CD8-positive, alpha-beta memory T cell (primary cell): Measurements from ENCODE around the gene YJEFN3. TPM values are rescaled to one million over a fixed set of nuclear protein-coding genes. Genes with fewer than 3 reads are reported as not detected.

Experiments
- CTCF ChIA-PET: fragments of 350-600 bp; sonication (Branson Sonifier 250); formaldehyde crosslinking; loops from one replicate; lab custom pipeline; 2021; ENCODE audit warnings: antibody characterized with exemption; lab: Charles Lee
- POLR2A ChIA-PET: fragments of 350-600 bp; sonication (Branson Sonifier 250); formaldehyde crosslinking; loops from one replicate; lab custom pipeline; 2021; ENCODE audit warnings: antibody characterized with exemption; lab: Charles Lee
- DNase-seq, 5 donors: peaks; one replicate each; pipeline versions ENCODE4 v3.0.0 to v3.0.0-alpha.2; 2020 to 2022; ENCODE audit warnings: mixed read lengths in 1 of 5
- H3K27ac ChIP-seq: one replicate; pipeline ENCODE4 v1.7.0; 2013; ENCODE audit warnings: low read depth, mild to moderate bottlenecking, low read length, moderate library complexity
- H3K27me3 ChIP-seq: 2 replicates; pipeline ENCODE4 v1.7.0; 2013; ENCODE audit warnings: low read length, mild to moderate bottlenecking; ENCODE audit not compliant: insufficient read depth, poor library complexity, severe bottlenecking
- H3K36me3 ChIP-seq: 2 replicates; pipeline ENCODE4 v1.7.0; 2013; ENCODE audit warnings: mild to moderate bottlenecking, low read length, moderate library complexity; ENCODE audit not compliant: insufficient read depth
- H3K4me1 ChIP-seq: 2 replicates; pipeline ENCODE4 v1.7.0; 2013; ENCODE audit warnings: mild to moderate bottlenecking, low read length, moderate library complexity; ENCODE audit not compliant: insufficient read depth
- H3K4me3 ChIP-seq: 2 replicates; pipeline ENCODE4 v1.7.0; 2013; ENCODE audit warnings: mild to moderate bottlenecking, low read length
- H3K9me3 ChIP-seq: 2 replicates; pipeline ENCODE4 v1.7.0; 2013; ENCODE audit warnings: mild to moderate bottlenecking, low read length
- H3K27ac Mint-ChIP-seq, 8 donors: one replicate each; pipeline ENCODE4 v1.8.0; 2020 to 2021; ENCODE audit warnings: mixed read lengths in 8 of 8, mild to moderate bottlenecking in 6 of 8, inconsistent platforms in 3 of 8, moderate library complexity in 3 of 8
- H3K27me3 Mint-ChIP-seq, 2 donors: one replicate each; pipeline ENCODE4 v1.8.0; 2020 to 2021; ENCODE audit warnings: mixed read lengths in 2 of 2, mild to moderate bottlenecking in 1 of 2, moderate library complexity in 1 of 2
- H3K36me3 Mint-ChIP-seq, 3 donors: one replicate each; pipeline ENCODE4 v1.8.0; 2020 to 2021; ENCODE audit warnings: mixed read lengths in 3 of 3, inconsistent platforms in 1 of 3, mild to moderate bottlenecking in 1 of 3
- H3K4me1 Mint-ChIP-seq, 3 donors: one replicate each; pipeline ENCODE4 v1.8.0; 2020 to 2021; ENCODE audit warnings: mixed read lengths in 3 of 3, inconsistent platforms in 1 of 3, mild to moderate bottlenecking in 1 of 3
- H3K4me3 Mint-ChIP-seq, 7 donors: one replicate each; pipeline ENCODE4 v1.8.0; 2020 to 2021; ENCODE audit warnings: mixed read lengths in 7 of 7, mild to moderate bottlenecking in 6 of 7, moderate library complexity in 4 of 7, inconsistent platforms in 2 of 7
- H3K9me3 Mint-ChIP-seq, 5 donors: one replicate each; pipeline ENCODE4 v1.8.0; 2020 to 2022; ENCODE audit warnings: mixed read lengths in 5 of 5, mild to moderate bottlenecking in 3 of 5, moderate library complexity in 2 of 5, inconsistent platforms in 1 of 5
- polyA plus RNA-seq: library from polyadenylated mRNA; unstranded; fragments of 300-500 nt; fragmentation: Illumina TruSeq; gene quantifications from one replicate; pipeline ENCODE4 v1.2.3, GENCODE V29; 2021
- total RNA-seq, 2 experiments: library from RNA; stranded (reverse); gene quantifications; one replicate each; pipeline ENCODE4 v1.2.3, GENCODE V29; 2021

YJEFN3 gene
- total and polyA plus RNA-seq, 3 experiments from 2014 or later = 6.5 to 7.5 TPM; not detected in 1

DNA sequence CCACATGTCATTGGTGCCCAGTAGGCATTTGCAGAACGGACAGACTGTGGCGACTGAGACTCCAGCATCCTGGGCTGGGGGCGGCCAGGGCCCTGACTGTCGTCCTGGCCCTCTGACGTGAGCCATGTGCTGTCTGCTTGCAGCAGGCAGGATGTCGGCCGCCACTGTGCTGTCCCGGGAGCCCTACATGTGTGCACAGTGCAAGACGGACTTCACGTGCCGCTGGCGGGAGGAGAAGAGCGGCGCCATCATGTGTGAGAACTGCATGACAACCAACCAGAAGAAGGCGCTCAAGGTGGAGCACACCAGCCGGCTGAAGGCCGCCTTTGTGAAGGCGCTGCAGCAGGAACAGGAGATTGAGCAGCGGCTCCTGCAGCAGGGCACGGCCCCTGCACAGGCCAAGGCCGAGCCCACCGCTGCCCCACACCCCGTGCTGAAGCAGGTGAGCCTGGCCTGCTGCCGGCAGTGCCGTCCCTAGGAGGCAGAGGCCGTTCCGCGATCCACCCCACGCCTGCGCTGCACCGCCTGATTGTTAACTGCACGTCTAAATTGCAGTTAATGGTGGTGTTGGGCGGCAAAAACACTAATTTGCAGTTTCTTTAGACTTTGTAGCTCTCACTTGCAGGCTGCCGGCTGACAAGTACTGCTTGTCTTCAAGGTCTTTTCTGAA, 27.6 kb upstream of the YJEFN3 start:
- H3K27ac ChIP-seq = no peak overlapping the region
- Mint-ChIP-seq H3K27ac (no peak overlapping the region), H3K4me3 (no peak overlapping the region), H3K36me3 (peaks cover 0 to 98% (median 7%) of the 10 kb centered on the region in 3 donors), H3K4me1 (peaks cover 0 to 4% (median 3%) of the 10 kb centered on the region in 3 donors), H3K9me3 (no peaks in the 10 kb centered on the region), H3K27me3 (peaks cover 0 to 5% of the 10 kb centered on the region in 2 donors)
- no peak for DNase-seq
- H3K27me3 ChIP-seq = no peaks in the 10 kb centered on the region
- ChIA-PET POLR2A (interaction anchor here (0.5 to 0.6 kb wide), 2 partner anchors 9 to 128 kb away, joined by 4 to 5 read pairs; no protein-coding TSS in a partner anchor), CTCF (interaction anchor here (0.5 kb wide), 1 partner anchor 9 kb away, joined by 3 read pairs; no protein-coding TSS in a partner anchor)
- peaks cover 78% of the 10 kb centered on the region for H3K36me3 ChIP-seq
- no peaks in the 10 kb centered on the region for H3K9me3 ChIP-seq
- H3K4me3 ChIP-seq = no peak overlapping the region
- H3K4me1 ChIP-seq = no peaks in the 10 kb centered on the region

DNA sequence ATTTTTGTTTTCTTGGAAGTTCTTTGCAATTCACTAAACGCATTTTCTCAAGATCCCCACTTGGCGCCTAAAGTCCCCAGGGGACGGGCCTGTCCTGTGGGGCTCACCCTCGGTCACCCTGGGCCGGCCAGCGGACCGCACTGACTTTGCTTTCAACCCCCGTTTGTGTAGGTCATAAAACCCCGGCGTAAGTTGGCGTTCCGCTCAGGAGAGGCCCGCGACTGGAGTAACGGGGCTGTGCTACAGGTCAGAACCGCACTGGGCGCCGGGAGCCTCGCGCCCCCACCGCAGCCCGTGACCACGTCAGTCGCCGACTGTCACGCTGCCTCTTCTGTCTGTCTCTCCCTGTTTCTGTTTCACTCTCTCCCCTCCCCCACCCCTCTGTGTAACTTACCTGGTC, 26.9 kb upstream of the YJEFN3 start:
- ChIA-PET CTCF (no interaction called here), POLR2A (interaction anchor here (0.6 kb wide), 1 partner anchor 9 kb away, joined by 4 read pairs; no protein-coding TSS in a partner anchor)
- H3K36me3 Mint-ChIP-seq = peaks cover 4 to 97% (median 11%) of the 10 kb centered on the region in 3 donors
- H3K27me3 Mint-ChIP-seq = peaks cover 0 to 3% of the 10 kb centered on the region in 2 donors
- H3K27ac ChIP-seq = no peak overlapping the region
- no peak overlapping the region for H3K4me3 ChIP-seq
- no peaks in the 10 kb centered on the region for H3K9me3 Mint-ChIP-seq
- no peaks in the 10 kb centered on the region for H3K27me3 ChIP-seq
- H3K4me1 ChIP-seq = no peaks in the 10 kb centered on the region
- no peak for DNase-seq
- no peaks in the 10 kb centered on the region for H3K9me3 ChIP-seq
- no peak overlapping the region for H3K27ac Mint-ChIP-seq
- peaks cover 0 to 2% (median 2%) of the 10 kb centered on the region in 3 donors for H3K4me1 Mint-ChIP-seq
- peaks cover 71% of the 10 kb centered on the region for H3K36me3 ChIP-seq
- H3K4me3 Mint-ChIP-seq = no peak overlapping the region

DNA sequence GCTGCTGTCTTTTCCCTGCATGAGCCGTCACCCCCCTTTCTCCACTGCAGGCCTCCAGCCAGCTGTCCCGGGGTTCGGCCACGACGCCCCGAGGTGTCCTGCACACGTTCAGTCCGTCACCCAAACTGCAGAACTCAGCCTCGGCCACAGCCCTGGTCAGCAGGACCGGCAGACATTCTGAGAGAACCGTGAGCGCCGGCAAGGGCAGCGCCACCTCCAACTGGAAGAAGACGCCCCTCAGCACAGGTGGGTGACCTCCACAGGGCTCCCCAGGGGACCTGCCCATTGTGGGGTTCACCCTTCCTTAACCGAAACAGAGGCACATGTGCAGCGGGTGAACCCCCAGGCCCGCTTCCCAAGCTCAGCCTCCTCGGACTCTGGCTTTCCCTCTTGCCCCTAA, 26.4 kb upstream of the YJEFN3 start:
- H3K36me3 Mint-ChIP-seq = peaks cover 5 to 96% (median 11%) of the 10 kb centered on the region in 3 donors
- H3K9me3 Mint-ChIP-seq = no peaks in the 10 kb centered on the region
- Histone ChIP-seq H3K27me3 (no peaks in the 10 kb centered on the region), H3K9me3 (no peaks in the 10 kb centered on the region), H3K4me3 (no peak overlapping the region), H3K4me1 (no peaks in the 10 kb centered on the region), H3K36me3 (peaks cover 66% of the 10 kb centered on the region), H3K27ac (no peak overlapping the region)
- no peak for DNase-seq
- peak overlapping the region in 2 of 8 donors; percentile 42 to 46 for H3K27ac Mint-ChIP-seq
- ChIA-PET CTCF (no interaction called here), POLR2A (no interaction called here)
- H3K27me3 Mint-ChIP-seq = peaks cover 0 to 3% of the 10 kb centered on the region in 2 donors
- no peak overlapping the region for H3K4me3 Mint-ChIP-seq
- H3K4me1 Mint-ChIP-seq = no peaks in the 10 kb centered on the region

DNA sequence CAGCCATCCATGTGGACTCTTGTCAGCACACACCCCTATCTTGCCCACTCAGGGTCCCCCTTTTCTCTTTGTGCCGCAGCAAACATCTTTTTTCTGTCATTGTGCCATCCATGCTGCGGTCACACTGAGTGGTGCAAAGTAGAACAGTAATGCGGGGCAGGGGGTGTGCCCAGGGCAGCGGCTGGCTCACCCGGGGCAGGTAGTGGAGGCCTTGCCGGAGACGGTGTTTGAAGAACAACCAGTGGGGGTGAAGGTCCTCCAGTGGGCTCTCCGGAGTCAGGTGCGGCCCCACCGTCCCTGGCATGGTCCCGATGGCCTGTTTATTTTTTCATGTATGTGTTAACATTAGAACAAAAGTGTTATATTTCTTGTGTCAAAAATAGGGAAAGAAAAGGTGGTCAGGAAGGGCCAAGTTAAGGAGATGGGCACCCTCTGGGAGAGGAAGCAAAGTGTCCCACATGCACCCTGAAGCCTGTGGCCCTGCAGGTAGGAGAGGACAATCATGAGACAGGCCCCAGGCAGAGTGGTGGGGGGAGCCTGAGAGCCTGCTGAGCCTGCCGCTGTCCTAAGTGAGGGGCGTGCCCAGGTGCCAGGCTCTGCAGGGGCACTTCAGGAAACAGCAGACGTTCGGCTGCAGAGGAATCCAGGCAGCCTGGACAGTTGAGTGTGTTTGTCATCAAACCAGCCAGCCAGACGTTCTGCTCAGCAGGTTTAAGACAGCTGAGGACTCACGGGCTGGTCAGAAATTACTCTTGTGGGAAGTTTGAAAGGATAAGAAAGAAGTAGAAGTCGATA, 25.7 kb upstream of the YJEFN3 start:
- Histone ChIP-seq H3K27me3 (no peaks in the 10 kb centered on the region), H3K4me3 (no peak overlapping the region), H3K9me3 (no peaks in the 10 kb centered on the region), H3K4me1 (no peaks in the 10 kb centered on the region), H3K27ac (no peak overlapping the region), H3K36me3 (peaks cover 59% of the 10 kb centered on the region)
- ChIA-PET CTCF (interaction anchor here (2.1 kb wide), 1 partner anchor 12 kb away, joined by 12 read pairs; no protein-coding TSS in a partner anchor), POLR2A (no interaction called here)
- Mint-ChIP-seq H3K9me3 (no peaks in the 10 kb centered on the region), H3K4me3 (no peak overlapping the region), H3K4me1 (no peaks in the 10 kb centered on the region), H3K27me3 (peaks cover 0 to 3% of the 10 kb centered on the region in 2 donors), H3K27ac (peak overlapping the region in 5 of 8 donors; percentile 7 to 84 (median 42)), H3K36me3 (peaks cover 5 to 96% (median 14%) of the 10 kb centered on the region in 3 donors)
- no peak for DNase-seq

DNA sequence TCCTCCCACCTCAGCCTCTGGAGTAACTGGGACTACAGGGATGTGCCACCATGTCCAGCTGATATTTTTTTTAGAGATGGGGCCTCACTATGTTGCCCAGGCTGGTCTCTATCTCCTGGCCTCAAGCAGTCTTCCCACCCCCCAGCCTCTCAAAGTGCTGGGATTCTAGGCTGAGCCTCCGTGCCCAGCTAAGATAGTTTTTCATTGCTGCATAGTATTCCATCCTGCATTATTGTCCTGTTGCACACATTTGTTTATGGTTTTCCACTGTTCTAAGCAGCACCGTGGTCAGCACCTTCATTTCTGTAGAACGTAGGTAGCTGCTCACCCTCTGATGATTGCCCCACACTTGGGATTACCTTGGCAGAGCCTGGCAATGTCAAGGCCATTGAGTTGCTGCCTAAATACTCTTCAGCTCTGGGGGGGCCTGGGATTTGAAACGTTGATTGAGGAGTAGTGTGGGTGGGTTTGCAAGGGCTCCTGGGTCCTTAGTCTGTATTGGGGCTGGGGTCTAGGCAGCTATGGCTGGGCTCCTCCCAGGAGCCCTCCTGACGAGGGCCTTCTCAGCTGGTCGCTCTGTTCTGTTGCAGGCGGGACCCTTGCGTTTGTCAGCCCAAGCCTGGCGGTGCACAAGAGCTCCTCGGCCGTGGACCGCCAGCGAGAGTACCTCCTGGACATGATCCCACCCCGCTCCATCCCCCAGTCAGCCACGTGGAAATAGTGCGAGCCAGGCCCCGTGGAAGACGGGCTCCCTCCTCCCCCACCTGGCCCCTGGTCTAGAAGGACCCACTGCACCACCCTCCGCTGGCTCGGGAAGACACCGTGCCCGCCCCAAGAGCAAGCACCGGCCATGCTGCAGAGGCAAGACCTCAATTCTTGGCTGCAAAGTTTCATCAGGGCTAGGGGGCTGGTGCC, 23.7 kb upstream of the YJEFN3 start:
- no peak overlapping the region for H3K4me3 Mint-ChIP-seq
- H3K27me3 Mint-ChIP-seq = peaks cover 0 to 3% of the 10 kb centered on the region in 2 donors
- Histone ChIP-seq H3K27ac (no peak overlapping the region), H3K4me1 (no peaks in the 10 kb centered on the region), H3K36me3 (peaks cover 41% of the 10 kb centered on the region), H3K9me3 (no peaks in the 10 kb centered on the region), H3K4me3 (no peak overlapping the region), H3K27me3 (no peaks in the 10 kb centered on the region)
- peak in 1 of 5 donors; percentile 37 for DNase-seq
- ChIA-PET CTCF (interaction anchor here (0.7 to 2.1 kb wide), 3 partner anchors 13 to 112 kb away, joined by 3 to 12 read pairs (median 4); no protein-coding TSS in a partner anchor), POLR2A (interaction anchor here (0.7 kb wide), 1 partner anchor 20 kb away, joined by 5 read pairs; no protein-coding TSS in a partner anchor)
- no peaks in the 10 kb centered on the region for H3K4me1 Mint-ChIP-seq
- peaks cover 5 to 77% (median 14%) of the 10 kb centered on the region in 3 donors for H3K36me3 Mint-ChIP-seq
- H3K27ac Mint-ChIP-seq = peak overlapping the region in 1 of 8 donors; percentile 69
- H3K9me3 Mint-ChIP-seq = no peaks in the 10 kb centered on the region

DNA sequence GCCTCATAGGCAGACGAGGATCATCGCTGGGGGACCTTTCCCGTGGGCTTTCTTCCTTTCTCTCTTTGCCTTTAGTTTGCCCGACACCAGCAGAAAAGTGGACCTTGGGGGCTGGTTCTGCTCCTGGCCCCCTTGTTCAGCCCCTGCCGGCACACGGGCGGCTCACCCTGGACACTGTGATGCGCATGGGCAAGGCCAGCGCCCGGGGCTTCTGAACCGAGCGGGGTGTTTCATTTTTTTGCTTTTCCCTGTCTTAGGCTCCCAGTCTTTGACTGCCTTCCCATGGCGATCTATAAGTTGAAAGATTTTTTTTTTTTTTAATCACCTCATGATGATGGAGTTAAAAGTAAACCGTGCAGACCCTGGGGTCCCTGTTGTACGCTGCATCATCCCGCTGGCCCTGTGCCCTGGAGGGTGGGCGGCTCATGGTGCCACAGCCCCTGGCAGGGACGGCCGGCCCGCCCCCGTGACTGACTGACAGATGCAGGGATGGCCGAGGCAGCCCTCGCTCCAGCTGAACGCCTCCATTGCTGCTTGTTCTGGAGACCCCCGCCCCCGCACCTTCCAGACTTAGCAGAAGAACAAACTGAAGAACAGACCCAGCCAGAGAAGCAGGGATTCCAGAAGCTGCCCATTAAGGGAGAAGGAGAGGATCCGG, 22.9 kb upstream of the YJEFN3 start:
- Mint-ChIP-seq H3K4me3 (no peak overlapping the region), H3K27ac (peak overlapping the region in 1 of 8 donors; percentile 29), H3K36me3 (peaks cover 5 to 69% (median 14%) of the 10 kb centered on the region in 3 donors), H3K27me3 (peaks cover 0 to 3% of the 10 kb centered on the region in 2 donors), H3K4me1 (peaks cover 0 to 2% (median 0%) of the 10 kb centered on the region in 3 donors), H3K9me3 (no peaks in the 10 kb centered on the region)
- Histone ChIP-seq H3K36me3 (peaks cover 34% of the 10 kb centered on the region), H3K27ac (no peak overlapping the region), H3K27me3 (no peaks in the 10 kb centered on the region), H3K4me1 (no peaks in the 10 kb centered on the region), H3K4me3 (no peak overlapping the region), H3K9me3 (no peaks in the 10 kb centered on the region)
- ChIA-PET CTCF (interaction anchor here (1.2 to 2.1 kb wide), 2 partner anchors 13 to 15 kb away, joined by 4 to 12 read pairs; no protein-coding TSS in a partner anchor), POLR2A (no interaction called here)
- peak in 1 of 5 donors; percentile 20 for DNase-seq

DNA sequence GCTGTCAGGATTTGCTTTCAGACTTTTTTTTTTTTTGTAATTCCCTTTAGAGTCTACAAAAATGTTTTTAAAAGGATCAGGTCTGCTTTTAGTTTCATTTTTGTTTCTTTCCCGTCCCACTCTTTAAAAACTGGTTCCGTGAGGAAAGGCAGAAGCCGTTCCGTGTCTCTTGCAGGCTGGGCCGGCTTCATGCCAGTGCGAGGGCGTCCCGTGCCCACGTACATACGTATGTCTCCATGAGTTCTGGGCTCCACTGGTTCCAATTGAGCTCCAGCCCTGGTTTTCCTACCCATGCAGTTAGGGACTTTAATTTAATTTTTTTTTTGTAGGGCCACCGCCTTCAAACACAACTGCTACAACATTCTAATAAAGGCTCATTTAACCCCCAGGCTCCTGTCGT, 22.1 kb upstream of the YJEFN3 start:
- H3K36me3 Mint-ChIP-seq = peaks cover 5 to 61% (median 14%) of the 10 kb centered on the region in 3 donors
- H3K4me1 ChIP-seq = no peaks in the 10 kb centered on the region
- H3K27me3 Mint-ChIP-seq = peaks cover 0 to 3% of the 10 kb centered on the region in 2 donors
- CTCF ChIA-PET = interaction anchor here (1.0 kb wide), 1 partner anchor 25 kb away, joined by 5 read pairs; no protein-coding TSS in a partner anchor
- no peak overlapping the region for H3K4me3 Mint-ChIP-seq
- no peaks in the 10 kb centered on the region for H3K9me3 Mint-ChIP-seq
- no peaks in the 10 kb centered on the region for H3K9me3 ChIP-seq
- H3K36me3 ChIP-seq = peaks cover 27% of the 10 kb centered on the region
- DNase-seq = no peak
- no peak overlapping the region for H3K27ac ChIP-seq
- peak overlapping the region in 4 of 8 donors; percentile 23 to 68 (median 40) for H3K27ac Mint-ChIP-seq
- H3K27me3 ChIP-seq = no peaks in the 10 kb centered on the region
- H3K4me1 Mint-ChIP-seq = peaks cover 0 to 3% (median 0%) of the 10 kb centered on the region in 3 donors
- POLR2A ChIA-PET = no interaction called here
- no peak overlapping the region for H3K4me3 ChIP-seq
